Aorta (tissue), 5 donors: ENCODE results near the gene JARID2. TPM values are rescaled to one million over a fixed set of nuclear protein-coding genes. Genes with fewer than 3 reads are reported as not detected.
"Not testable (repeated sequence)": the region's sequence is repeated elsewhere in the genome, so short reads cannot be mapped to it uniquely, and the experiment has no call there.

Source experiments
- ATAC-seq: fragments of 200-7000 bp; cut with Tn5 transposase; one replicate; pipeline ENCODE4 v1.9.1; 2022; ENCODE audit warnings: moderate library complexity; ENCODE audit not compliant: low FRiP score
- DNase-seq, 2 donors: peaks; one replicate each; pipeline ENCODE4 v3.0.0-alpha.2; 2020
- H3K27ac ChIP-seq, 2 donors: one replicate each; pipeline ENCODE4 v1.5.1; 2013; ENCODE audit warnings: low read length in 2 of 2, mild to moderate bottlenecking in 2 of 2, moderate library complexity in 2 of 2, control low read depth in 1 of 2, inconsistent platforms in 1 of 2, low read depth in 1 of 2
- H3K27me3 ChIP-seq, 2 donors: one replicate each; pipeline ENCODE4 v1.6.1; 2013; ENCODE audit warnings: control low read depth in 1 of 2, low read length in 1 of 2, mild to moderate bottlenecking in 1 of 2, moderate library complexity in 1 of 2; ENCODE audit not compliant: insufficient read depth in 2 of 2, control insufficient read depth in 1 of 2
- H3K36me3 ChIP-seq, 2 donors: one replicate each; pipeline ENCODE4 v1.6.1; 2013; ENCODE audit warnings: control low read depth in 1 of 2, low read length in 1 of 2, mild to moderate bottlenecking in 1 of 2; ENCODE audit not compliant: insufficient read depth in 2 of 2, control insufficient read depth in 1 of 2
- H3K4me1 ChIP-seq, 2 donors: one replicate each; pipeline ENCODE4 v1.6.1; 2013; ENCODE audit warnings: low read length in 2 of 2, control low read depth in 1 of 2, mild to moderate bottlenecking in 1 of 2, moderate library complexity in 1 of 2; ENCODE audit not compliant: insufficient read depth in 2 of 2, control insufficient read depth in 1 of 2
- H3K4me3 ChIP-seq, 2 donors: one replicate each; pipeline ENCODE4 v1.5.1; 2013; ENCODE audit warnings: low read length in 2 of 2, control low read depth in 1 of 2, mild to moderate bottlenecking in 1 of 2
- H3K9me3 ChIP-seq: one replicate; pipeline ENCODE4 v1.6.1; 2013; ENCODE audit warnings: mild to moderate bottlenecking, low read length; ENCODE audit not compliant: control insufficient read depth
- WGBS, 2 donors: extraction: QIAGEN DNeasy Blood & Tissue Kit; methylation state at CpG; one replicate each; pipeline ENCODE4 v1.1.7; 2013; 5-methylcytosine and 5-hydroxymethylcytosine counted together
- intact Hi-C, 2 donors: fragments of 100-400 bp; cut with DNase I; formaldehyde crosslinking; loops; one replicate each; pipeline versions ENCODE4 v1.14.2 to v1.15.0; 2022
- polyA plus RNA-seq, 2 donors: library from polyadenylated mRNA; stranded (reverse); fragments of 200-250 nt; gene quantifications; one replicate each; pipeline ENCODE4 v1.2.3, GENCODE V29; 2013
- total RNA-seq, 2 donors: library from RNA; stranded (reverse); fragmentation: NEBNext Ultra II Directional; extraction: Animal tissue kit (Norgen Biotek cat#: 25700); gene quantifications; one replicate each; pipeline ENCODE4 v1.2.1, GENCODE V29; 2021
- donor health status: healthy with polysubstance abuse.
- donor health status: Bipolar disorder and iron deficiency.
- donor health status: DM: no; HTN: no; CAD: no.
- donor health status: DM: no; HTN: no; CAD: no.
- donor health status: DM: yes; HTN: yes; CAD: no.

JARID2 gene
- total and polyA plus RNA-seq, 4 donors, result 0.88 to 13.0 (median 7.1) TPM

DNA sequence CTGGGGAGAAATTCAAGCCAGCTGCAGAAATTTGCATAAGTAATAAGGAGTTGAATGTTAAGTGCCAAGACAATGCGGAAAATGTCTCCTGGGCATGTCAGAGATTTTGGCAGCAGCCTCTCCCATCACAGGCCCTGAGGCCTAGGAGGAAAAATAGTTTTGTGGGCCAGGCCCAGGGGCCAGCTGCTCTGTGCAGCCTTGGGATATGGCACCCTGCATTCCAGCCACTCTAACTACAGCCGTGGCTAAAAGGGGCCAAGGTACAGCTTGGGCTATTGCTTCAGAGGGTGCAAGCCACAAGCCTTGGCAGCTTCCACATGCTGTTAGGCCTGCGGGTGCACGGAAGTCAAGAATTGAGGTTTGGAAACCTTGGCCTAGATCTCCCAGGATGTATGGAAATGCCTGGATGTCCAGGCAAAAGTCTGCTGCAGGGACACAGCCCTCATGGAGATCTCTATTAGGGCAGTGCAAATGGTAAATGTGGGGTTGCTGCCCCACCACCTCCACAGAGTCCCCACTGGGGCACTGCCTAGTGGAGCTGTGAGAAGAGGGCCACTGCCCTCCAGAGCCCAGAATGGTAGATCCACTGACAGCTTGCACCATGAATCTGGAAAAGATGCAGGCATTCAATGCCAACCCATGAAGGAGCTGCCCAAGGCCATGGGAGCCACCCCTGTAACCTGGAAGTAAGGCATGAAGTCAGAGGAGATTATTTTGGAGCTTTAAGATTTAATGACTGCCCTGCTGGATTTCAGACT is 290.5 kb downstream of the JARID2 start:
- Histone ChIP-seq H3K4me3 (no peak overlapping the region), H3K27ac (no peak overlapping the region), H3K27me3 (no peaks in the 10 kb centered on the region), H3K4me1 (no peaks in the 10 kb centered on the region), H3K36me3 (no peaks in the 10 kb centered on the region), H3K9me3 (no peaks in the 10 kb centered on the region)
- DNase-seq, result no peak
- 66 to 68% methylated on average over 4 of the region's 4 CpGs for WGBS, 2 donors
- intact Hi-C loops, result no loop called here
- ATAC-seq, result no peak

DNA sequence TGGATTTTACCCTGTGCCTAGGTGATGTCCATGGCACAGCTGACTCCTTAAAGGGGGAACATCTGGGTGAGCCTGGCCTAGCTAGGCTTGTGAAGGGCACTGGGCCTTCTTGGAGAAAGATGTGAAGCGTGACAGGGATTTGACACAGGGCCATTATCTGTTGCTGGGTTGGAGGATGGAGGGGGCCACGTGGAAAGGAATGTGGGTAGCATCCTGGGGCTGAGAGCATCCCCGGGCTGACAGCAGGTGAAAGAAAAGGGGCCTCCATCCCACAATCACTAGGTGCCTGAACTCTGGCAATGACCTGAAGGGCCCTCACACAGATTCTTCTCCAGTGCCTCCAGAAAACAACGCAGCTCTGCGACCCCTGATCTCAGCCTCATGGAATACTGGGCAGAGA is 292.2 kb downstream of the JARID2 start:
- intact Hi-C loops, result no loop called here
- DNase-seq (no peak), ATAC-seq (no peak)
- 96 to 98% methylated on average over 5 of the region's 5 CpGs for WGBS, 2 donors
- H3K27me3 ChIP-seq, result no peaks in the 10 kb centered on the region
- H3K27ac ChIP-seq, result no peak overlapping the region
- no peaks in the 10 kb centered on the region for H3K9me3 ChIP-seq
- no peak overlapping the region for H3K4me3 ChIP-seq
- H3K4me1 ChIP-seq, result no peaks in the 10 kb centered on the region
- H3K36me3 ChIP-seq, result no peaks in the 10 kb centered on the region

DNA sequence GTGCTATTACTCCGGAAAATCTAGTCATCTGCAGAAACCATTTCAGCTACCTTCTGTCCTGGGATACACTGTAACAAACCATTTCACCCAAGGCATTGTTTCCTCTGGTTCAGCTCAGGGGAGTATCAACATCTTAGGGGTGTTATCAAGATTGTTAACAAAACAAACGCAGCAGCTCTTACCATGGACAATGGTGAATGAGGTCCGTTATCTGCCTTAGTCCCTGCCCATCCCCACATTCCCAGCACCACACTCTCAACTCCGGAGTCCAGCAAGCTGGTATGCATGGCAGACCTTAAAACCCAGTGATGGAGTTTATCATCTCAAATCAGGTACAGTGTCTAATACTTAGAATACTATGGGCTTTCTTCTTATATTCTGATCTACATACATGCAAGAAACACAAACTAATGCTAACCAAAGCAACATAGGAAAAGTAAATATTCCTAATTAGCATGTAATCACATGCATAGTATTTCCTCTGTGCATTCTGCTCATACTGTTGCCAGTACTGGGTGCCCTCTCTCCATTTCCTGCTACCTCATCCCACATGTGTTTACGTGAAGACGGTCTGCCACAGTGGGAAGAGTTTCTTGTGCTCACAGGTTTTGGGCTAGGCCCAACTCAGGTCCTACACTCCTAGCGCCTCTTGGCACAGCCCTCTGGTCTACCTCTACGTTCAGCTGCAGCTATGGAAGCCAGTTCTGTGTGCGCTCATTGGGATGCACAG is 293.1 kb downstream of the JARID2 start:
- Histone ChIP-seq H3K4me3 (no peak overlapping the region), H3K4me1 (no peaks in the 10 kb centered on the region), H3K9me3 (no peaks in the 10 kb centered on the region), H3K27me3 (no peaks in the 10 kb centered on the region), H3K27ac (no peak overlapping the region), H3K36me3 (no peaks in the 10 kb centered on the region)
- WGBS, 2 donors, result 90 to 92% methylated on average over 9 of the region's 9 CpGs
- no peak for ATAC-seq
- intact Hi-C loops, result no loop called here
- no peak for DNase-seq

DNA sequence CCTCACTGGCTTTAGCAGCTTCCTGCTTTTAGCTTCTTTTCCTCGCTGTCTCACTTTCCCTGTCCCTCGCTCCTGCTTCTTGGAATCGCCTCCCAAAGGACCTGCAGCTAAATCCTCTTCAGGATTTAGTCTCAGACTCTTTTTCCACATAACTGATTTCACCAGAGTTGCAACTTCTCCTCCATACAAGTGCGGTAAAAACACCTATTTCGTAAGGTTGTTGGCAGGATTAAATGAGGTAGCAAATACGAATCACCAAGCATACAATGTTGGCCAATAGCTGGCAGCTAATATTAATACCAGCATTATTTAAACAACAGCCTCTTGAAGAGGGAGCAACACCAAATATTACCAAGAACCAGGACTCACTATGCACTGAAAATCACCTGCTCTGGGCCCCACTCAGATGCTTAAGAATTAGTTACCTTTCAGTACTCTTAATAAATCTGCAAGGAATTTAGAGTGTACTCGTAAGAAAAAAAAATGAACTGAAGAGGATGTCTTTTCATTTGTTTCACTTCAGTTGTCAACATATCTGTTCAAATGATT is 293.9 kb downstream of the JARID2 start:
- DNase-seq, result no peak
- no peak overlapping the region for H3K27ac ChIP-seq
- 97% methylated on average over 7 of the region's 7 CpGs for WGBS, 2 donors
- no peaks in the 10 kb centered on the region for H3K9me3 ChIP-seq
- ATAC-seq, result no peak
- no peak overlapping the region for H3K4me3 ChIP-seq
- H3K4me1 ChIP-seq, result peaks cover 0 to 5% of the 10 kb centered on the region in 2 donors
- no peaks in the 10 kb centered on the region for H3K36me3 ChIP-seq
- intact Hi-C loops, result no loop called here
- H3K27me3 ChIP-seq, result no peaks in the 10 kb centered on the region

DNA sequence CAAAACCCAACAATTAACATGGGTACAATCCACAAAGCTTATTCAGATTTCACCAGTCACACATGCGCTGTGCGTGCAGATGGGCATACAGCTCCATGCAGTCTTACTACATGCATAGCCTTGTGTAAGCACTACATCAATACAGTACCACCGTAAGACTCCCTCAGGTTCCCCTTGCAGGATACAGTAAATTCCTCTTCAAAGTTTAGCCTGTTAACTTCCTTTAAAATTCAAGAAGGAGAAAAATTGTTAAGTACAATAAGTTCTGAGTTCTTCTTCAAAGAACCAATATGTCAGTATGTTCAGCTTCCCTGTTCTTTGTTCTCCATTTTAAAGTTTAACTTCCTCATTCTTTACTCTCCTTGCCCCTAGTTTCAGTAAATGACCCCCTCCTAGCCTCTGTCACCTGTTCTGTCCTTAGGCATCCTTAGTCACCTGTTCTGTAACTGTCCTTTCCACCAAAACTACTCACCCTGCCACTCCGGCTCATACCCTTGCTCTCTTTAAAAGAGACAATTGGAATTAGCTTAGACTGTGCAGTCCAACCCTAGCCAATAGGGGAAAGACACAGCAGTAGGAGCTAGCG is 297.6 kb downstream of the JARID2 start:
- H3K27me3 ChIP-seq, ATAC-seq, intact Hi-C loops, H3K27ac ChIP-seq, DNase-seq, H3K9me3 ChIP-seq, H3K36me3 ChIP-seq, H3K4me3 ChIP-seq, H3K4me1 ChIP-seq: not testable (repeated sequence)
- 97 to 98% methylated on average over 5 of the region's 5 CpGs for WGBS, 2 donors

DNA sequence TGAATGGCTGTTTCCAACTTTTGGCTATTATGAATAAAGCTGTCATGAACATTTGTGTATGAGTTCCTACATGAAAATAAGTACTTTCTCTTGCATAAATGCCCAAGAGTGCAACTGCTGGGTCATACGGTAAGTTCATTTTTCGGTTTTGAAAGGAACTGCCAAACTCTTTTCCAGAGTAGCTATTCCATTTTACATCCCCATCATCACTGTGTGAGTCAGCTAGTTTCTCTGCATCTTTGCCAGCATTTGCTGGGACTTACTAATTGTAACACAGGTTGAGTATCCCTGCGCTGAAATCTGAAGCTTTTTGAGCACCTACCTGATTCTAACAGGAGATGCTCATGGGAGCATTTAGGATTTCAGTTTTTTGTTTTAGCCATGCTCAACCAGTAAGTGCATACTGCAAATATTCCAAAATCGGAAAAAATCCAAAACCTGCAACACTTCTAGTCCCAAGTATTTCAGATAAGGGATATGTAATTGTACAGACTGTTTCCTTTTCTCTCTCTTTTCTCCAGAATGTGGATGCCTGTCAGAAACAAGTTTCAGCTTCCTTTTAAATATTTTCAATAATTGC is 298.5 kb downstream of the JARID2 start:
- ATAC-seq (no peak), DNase-seq (no peak)
- intact Hi-C loops, result no loop called here

DNA sequence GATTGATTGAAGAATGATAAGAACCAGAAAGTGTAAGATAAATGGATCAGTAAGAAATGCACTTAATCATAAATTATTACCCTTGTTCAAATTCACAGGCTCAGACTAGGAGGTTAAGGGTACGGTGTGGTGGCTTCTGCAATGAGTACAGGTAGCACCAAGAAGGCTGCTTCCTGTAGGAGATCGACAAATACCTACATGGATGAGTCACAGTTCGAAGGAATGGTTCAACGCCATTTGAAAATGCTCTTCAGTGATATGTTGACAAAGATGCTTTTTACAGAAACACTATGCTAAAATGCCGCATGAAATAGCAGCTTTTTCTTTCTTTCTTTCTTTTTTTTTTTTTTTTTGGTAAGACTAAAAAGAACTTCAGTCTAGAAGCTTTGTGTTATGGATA is 300.7 kb downstream of the JARID2 start:
- WGBS, 2 donors, result 98 to 99% methylated on average over 5 of the region's 5 CpGs
- no peak for ATAC-seq

More for the DNA sequence above, 298.5 kb downstream of the JARID2 start:
- Histone ChIP-seq H3K4me3 (no peak overlapping the region), H3K27me3 (no peaks in the 10 kb centered on the region), H3K36me3 (no peaks in the 10 kb centered on the region), H3K9me3 (no peaks in the 10 kb centered on the region), H3K4me1 (peaks cover 0 to 5% of the 10 kb centered on the region in 2 donors), H3K27ac (no peak overlapping the region)
- WGBS, 2 donors, result 39 to 42% methylated on average over 4 of the region's 4 CpGs

GRCh38 chr6:15547400-15547799 is 301.5 kb downstream of the JARID2 start:
- DNase-seq (no peak), ATAC-seq (no peak)
- H3K4me1 ChIP-seq, result peaks cover 0 to 5% of the 10 kb centered on the region in 2 donors
- intact Hi-C loops, result no loop called here
- H3K27ac ChIP-seq, result no peak overlapping the region
- no peaks in the 10 kb centered on the region for H3K27me3 ChIP-seq
- WGBS, 2 donors, result 91 to 93% methylated on average over 5 of the region's 5 CpGs
- no peaks in the 10 kb centered on the region for H3K36me3 ChIP-seq
- H3K9me3 ChIP-seq, result no peaks in the 10 kb centered on the region
- H3K4me3 ChIP-seq, result no peak overlapping the region

More for the DNA sequence above, 300.7 kb downstream of the JARID2 start:
- H3K4me1 ChIP-seq, result peaks cover 0 to 5% of the 10 kb centered on the region in 2 donors
- no peaks in the 10 kb centered on the region for H3K27me3 ChIP-seq
- no peak overlapping the region for H3K27ac ChIP-seq
- H3K4me3 ChIP-seq, result no peak overlapping the region
- no peaks in the 10 kb centered on the region for H3K36me3 ChIP-seq
- H3K9me3 ChIP-seq, result no peaks in the 10 kb centered on the region
- intact Hi-C loops, result no loop called here
- DNase-seq, result no peak
